Measurements from ENCODE around the gene COL25A1.

Gene COL25A1

GRCh38 chr4:109214622-109215301 is 87.7 kb downstream of the COL25A1 start:
- no peak for DNase-seq (ENCODE audit: low read depth)

- no peak for DNase-seq (ENCODE audit: low read depth)
Measured at GRCh38 chr4:109213056-109213455, 89.4 kb downstream of the COL25A1 start.

- DNase-seq (ENCODE audit: low read depth), result no peak
Measured at GRCh38 chr4:109211671-109212070, 90.8 kb downstream of the COL25A1 start.

GRCh38 chr4:109209647-109210046 is 92.8 kb downstream of the COL25A1 start:
- no peak for DNase-seq (ENCODE audit: low read depth)

GRCh38 chr4:109207898-109208297 is 94.6 kb downstream of the COL25A1 start:
- no peak for DNase-seq (ENCODE audit: low read depth)

GRCh38 chr4:109207061-109207460 is 95.4 kb downstream of the COL25A1 start:
- no peak for DNase-seq (ENCODE audit: low read depth)

- DNase-seq (ENCODE audit: low read depth), result no peak
Measured at GRCh38 chr4:109206620-109207019, 95.8 kb downstream of the COL25A1 start.

- no peak for DNase-seq (ENCODE audit: low read depth)
Measured at GRCh38 chr4:109205186-109205585, 97.3 kb downstream of the COL25A1 start.

GRCh38 chr4:109199585-109199984 is 102.9 kb downstream of the COL25A1 start:
- no peak for DNase-seq (ENCODE audit: low read depth)

GRCh38 chr4:109195646-109196045 is 106.8 kb downstream of the COL25A1 start:
- DNase-seq (ENCODE audit: low read depth), result no peak

GRCh38 chr4:109191216-109191615 is 111.2 kb downstream of the COL25A1 start:
- DNase-seq (ENCODE audit: low read depth), result no peak

GRCh38 chr4:109186458-109186945 is 116.0 kb downstream of the COL25A1 start:
- DNase-seq (ENCODE audit: low read depth), result no peak

GRCh38 chr4:109185951-109186350 is 116.5 kb downstream of the COL25A1 start:
- DNase-seq (ENCODE audit: low read depth), result no peak

- DNase-seq (ENCODE audit: low read depth), result no peak
Measured at GRCh38 chr4:109185548-109185947, 116.9 kb downstream of the COL25A1 start.

- DNase-seq (ENCODE audit: low read depth), result no peak
Measured at GRCh38 chr4:109184491-109184961, 117.9 kb downstream of the COL25A1 start.

GRCh38 chr4:109183931-109184490 is 118.4 kb downstream of the COL25A1 start:
- no peak for DNase-seq (ENCODE audit: low read depth)

GRCh38 chr4:109182696-109183095 is 119.8 kb downstream of the COL25A1 start:
- no peak for DNase-seq (ENCODE audit: low read depth)

GRCh38 chr4:109179061-109179460 is 123.4 kb downstream of the COL25A1 start:
- DNase-seq (ENCODE audit: low read depth), result no peak

GRCh38 chr4:109177096-109177810 is 125.2 kb downstream of the COL25A1 start:
- no peak for DNase-seq (ENCODE audit: low read depth)

GRCh38 chr4:109174224-109174953 is 128.1 kb downstream of the COL25A1 start:
- DNase-seq (ENCODE audit: low read depth), result no peak

GRCh38 chr4:109172301-109172700 is 130.2 kb downstream of the COL25A1 start:
- no peak for DNase-seq (ENCODE audit: low read depth)

GRCh38 chr4:109171070-109171469 is 131.4 kb downstream of the COL25A1 start:
- no peak for DNase-seq (ENCODE audit: low read depth)

All from stimulated activated CD8-positive, alpha-beta memory T cell treated with anti-CD3 and anti-CD28 coated beads, Interleukin-12 subunit alpha, Interleukin-12 subunit beta, amount 100 ng/mL, for 4 hours (primary cell).